AG09319 (cell line): ENCODE data around the gene GPR137B.

Source experiments
- DNase-seq: peaks from one replicate; pipeline ENCODE4 v3.0.0-alpha.2; 2010; ENCODE audit warnings: low read depth; ENCODE audit errors: extremely low read depth
- CTCF ChIP-seq: IDR thresholded peaks from 2 replicates; pipeline ENCODE4 v1.5.1; 2011; ENCODE audit warnings: low read depth, mild to moderate bottlenecking, inconsistent platforms, low read length, moderate library complexity

GPR137B gene

DNA sequence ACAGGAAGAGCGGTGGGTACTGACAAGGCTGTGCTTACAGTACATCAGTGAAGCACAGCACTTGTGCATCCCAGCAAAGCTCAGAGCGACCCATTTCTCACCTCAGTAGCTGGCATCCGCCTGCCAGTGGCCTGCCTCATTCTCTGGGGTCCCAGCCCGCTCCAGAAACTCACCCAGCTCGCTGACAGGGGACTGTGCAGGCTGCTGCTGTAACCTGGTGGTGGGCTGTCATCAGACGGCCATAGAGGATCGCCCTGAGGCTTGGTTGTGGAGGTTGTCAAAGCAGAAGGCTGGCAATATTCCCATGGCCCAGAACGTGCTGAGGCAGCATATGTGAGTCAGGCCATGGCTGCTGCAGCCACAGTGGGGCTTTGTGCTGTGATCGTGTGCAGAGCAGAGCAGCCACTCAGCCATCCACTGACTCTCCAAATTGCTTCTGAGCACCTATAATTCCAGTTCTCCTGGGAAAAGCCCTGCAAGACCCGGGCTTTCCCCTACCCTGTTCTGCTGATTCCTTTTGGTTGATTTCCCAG, 13.6 kb upstream of the GPR137B start:
- TF ChIP-seq CTCF, result no peak
- no peak for DNase-seq

DNA sequence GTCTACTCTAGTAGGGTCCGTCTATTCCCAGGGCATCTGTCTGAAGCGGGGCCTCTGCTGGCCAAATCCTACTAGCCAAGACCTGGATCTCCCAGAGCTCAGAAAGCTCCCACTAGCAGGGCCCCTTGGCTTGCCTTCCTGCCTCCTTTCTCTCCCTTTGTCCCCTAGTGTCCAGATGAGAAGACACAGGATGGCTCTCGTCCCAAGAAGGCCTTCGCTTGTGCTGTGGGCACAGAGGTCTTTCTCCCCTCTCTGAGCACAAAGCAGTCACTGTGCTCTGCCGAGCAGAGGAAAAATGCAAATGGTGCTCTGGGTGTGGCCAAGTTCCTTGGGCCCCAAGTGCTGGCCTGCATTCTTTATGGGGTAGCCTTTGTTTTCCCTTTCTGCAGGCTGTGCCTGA, 13.0 kb upstream of the GPR137B start:
- no peak for DNase-seq
- TF ChIP-seq CTCF, result no peak

DNA sequence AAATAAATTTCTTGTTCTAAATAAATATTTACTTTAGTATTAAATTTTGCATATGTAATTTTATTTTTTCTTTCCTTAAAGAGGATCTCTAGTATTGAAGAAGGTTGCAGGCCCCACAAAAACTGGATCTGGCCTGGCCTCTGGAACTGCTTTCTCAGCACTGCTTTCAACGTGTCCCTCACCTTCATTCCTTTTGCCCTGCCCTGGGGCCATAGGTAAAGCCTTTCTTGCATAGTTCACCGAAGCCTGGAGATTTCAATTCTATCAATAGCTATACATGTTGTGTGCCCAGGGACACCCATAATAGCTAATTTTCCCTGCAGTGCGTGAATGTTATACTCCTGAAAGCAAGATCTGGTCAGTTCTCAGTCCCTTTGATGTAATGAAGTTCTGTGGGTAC, 12.0 kb upstream of the GPR137B start:
- TF ChIP-seq CTCF, result no peak

DNA sequence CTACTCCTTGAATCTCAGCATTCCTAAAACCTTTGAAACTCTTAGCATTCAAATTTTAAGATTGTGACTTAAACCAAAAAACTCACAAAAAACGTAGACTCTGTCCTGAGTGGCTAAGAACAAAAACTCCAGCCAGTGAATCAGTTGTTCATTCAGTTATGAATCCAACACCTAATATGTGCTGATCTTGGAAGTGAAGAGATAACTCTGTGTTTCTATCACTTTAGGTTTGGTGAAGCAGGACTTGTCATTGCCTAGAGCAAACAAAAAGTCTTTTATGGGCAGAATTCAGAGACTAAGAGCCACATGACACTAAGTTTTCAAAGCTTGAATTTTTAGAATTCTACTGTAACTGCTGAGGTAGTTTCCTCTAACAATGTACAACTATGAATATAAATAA, 10.4 kb upstream of the GPR137B start:
- TF ChIP-seq CTCF, result no peak
- DNase-seq, result no peak

More for the DNA sequence above, 12.0 kb upstream of the GPR137B start:
- DNase-seq, result no peak

DNA sequence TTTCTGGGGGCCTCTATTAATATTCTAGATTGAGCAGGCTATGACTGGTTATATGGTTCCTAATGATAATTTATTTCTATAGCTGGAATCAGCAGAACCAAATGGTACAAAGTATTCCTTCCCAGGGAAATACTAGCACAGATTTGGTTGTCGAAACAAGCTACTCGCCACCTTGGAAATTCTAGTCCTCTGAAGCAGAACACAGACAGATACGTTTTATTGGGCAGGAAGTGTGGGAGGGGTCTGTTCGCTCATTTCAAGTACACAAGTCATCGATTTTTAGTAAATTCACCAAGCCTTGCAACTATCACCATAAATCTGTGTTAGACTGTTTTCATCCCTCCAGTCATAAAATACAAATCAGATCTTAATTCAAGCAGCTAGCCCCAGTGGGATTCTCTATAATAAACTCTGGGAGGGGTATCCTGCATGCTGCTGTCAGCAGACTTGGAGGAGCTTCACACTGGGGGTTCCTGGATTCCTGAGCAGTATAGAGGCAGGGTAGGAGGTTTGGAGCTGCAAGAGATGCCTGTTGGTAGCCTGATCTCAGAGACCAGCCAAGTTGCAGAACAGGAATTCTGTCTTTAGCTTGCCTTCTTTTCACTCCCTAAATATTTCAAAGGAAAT, 9.8 kb upstream of the GPR137B start:
- no peak for DNase-seq

DNA sequence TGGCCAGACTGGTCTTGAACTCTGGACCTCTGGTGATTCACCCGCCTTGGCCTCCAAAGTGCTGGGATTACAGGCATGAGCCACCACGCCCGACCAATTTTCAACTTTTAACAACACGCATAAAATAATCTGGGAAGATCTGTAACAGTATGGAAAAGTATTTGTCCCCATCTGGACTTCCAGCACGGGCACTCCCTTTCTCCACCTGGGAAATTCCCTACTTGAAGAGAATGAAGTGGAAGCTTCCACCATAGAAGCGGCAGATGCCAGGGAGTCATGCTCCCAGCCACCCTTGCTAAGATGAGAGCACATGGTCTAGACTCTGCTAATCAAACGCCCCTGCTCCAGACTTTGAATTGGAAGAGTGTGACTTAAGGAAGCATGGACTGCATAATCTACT, 9.0 kb upstream of the GPR137B start:
- TF ChIP-seq CTCF, result no peak
- DNase-seq, result no peak

More for the DNA sequence above, 9.8 kb upstream of the GPR137B start:
- TF ChIP-seq CTCF, result no peak

DNA sequence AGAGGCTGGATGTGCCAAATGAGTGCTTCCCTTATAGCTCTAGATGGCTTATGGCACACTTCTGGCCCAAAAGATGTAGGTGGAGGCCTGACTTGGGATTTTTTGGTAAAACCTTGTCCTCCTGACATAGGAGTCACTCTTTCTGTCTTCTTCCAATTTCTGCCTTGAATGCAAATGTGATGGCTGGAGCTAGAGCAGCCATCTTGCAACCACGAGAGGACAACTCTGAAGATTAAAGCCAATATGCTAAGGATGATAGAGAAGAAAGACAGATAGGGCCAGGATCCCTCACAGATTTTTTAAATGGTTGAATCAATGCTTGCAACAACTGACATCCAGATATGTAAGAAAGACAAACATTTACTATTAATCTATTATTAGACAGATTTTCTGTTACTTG, 8.5 kb upstream of the GPR137B start:
- no peak for DNase-seq

More for the DNA sequence above, 8.5 kb upstream of the GPR137B start:
- no peak for TF ChIP-seq CTCF
